Measurements from ENCODE around the gene NUP93. TPM values are rescaled to one million over a fixed set of nuclear protein-coding genes. Genes with fewer than 3 reads are reported as not detected.
"Not testable (repeated sequence)": the region's sequence is repeated elsewhere in the genome, so short reads cannot be mapped to it uniquely, and the experiment has no call there.

The NUP93 gene
- polyA plus RNA-seq, 4 donors: 14.1 to 32.1 (median 22.3) TPM

DNA sequence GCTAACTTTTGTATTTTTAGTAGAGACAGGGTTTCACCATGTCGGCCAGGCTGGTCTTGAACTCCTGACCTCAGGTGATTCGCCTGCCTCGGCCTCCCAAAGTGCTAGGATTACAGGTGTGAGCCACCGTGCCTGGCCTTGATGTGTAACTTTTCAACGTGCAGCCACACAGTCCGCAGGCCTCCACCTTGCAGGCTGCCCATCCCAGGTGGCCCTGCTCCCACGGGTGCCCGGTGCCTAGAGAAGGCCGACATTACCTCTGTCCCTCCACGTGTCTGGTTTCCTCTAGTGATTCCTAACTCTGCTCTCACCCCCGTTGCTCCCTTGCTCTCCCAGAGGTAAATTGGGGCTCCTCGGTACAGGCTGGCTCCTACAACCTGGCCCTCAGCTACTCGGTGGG is 155.0 kb downstream of the NUP93 start:
- H3K4me3 ChIP-seq (ENCODE audit: low read depth in 1 of 3, low read length in 3 of 3); H3K27ac ChIP-seq (ENCODE audit: low read depth in 1 of 3, low read length in 2 of 3); FAIRE-seq; H3K36me3 ChIP-seq (ENCODE audit: control insufficient read depth in 3 of 3, insufficient read depth in 2 of 3, low read depth in 1 of 3, low read length in 3 of 3); H3K27me3 ChIP-seq (ENCODE audit: control insufficient read depth in 3 of 3, insufficient read depth in 3 of 3, low read length in 3 of 3); H3K9me3 ChIP-seq (ENCODE audit: control insufficient read depth in 2 of 2, insufficient read depth in 1 of 2, low read depth in 1 of 2, low read length in 1 of 2); DNase-seq; H3K4me1 ChIP-seq (ENCODE audit: control insufficient read depth in 3 of 3, insufficient read depth in 2 of 3, low read depth in 1 of 3, low read length in 2 of 3): not testable (repeated sequence)
- WGBS, 3 donors: 88 to 93% (median 92%) methylated on average over 13 of the region's 13 CpGs

- no peaks in the 10 kb centered on the region for H3K4me1 ChIP-seq (ENCODE audit: control insufficient read depth in 3 of 3, insufficient read depth in 2 of 3, low read depth in 1 of 3, low read length in 2 of 3)
- no peaks in the 10 kb centered on the region for H3K27me3 ChIP-seq (ENCODE audit: control insufficient read depth in 3 of 3, insufficient read depth in 3 of 3, low read length in 3 of 3)
- no peak overlapping the region for H3K27ac ChIP-seq (ENCODE audit: low read depth in 1 of 3, low read length in 2 of 3)
- DNase-seq (no peak), FAIRE-seq (no peak)
- H3K4me3 ChIP-seq (ENCODE audit: low read depth in 1 of 3, low read length in 3 of 3): no peak overlapping the region
- no peaks in the 10 kb centered on the region for H3K36me3 ChIP-seq (ENCODE audit: control insufficient read depth in 3 of 3, insufficient read depth in 2 of 3, low read depth in 1 of 3, low read length in 3 of 3)
- 74 to 84% (median 74%) methylated on average over 9 of the region's 9 CpGs for WGBS, 3 donors
- H3K9me3 ChIP-seq (ENCODE audit: control insufficient read depth in 2 of 2, insufficient read depth in 1 of 2, low read depth in 1 of 2, low read length in 1 of 2): no peaks in the 10 kb centered on the region
Observed at GRCh38 chr16:56885446-56886162, 155.7 kb downstream of the NUP93 start.

- H3K27ac ChIP-seq (ENCODE audit: low read depth in 1 of 3, low read length in 2 of 3): no peak overlapping the region
- WGBS, 3 donors: 86 to 92% (median 92%) methylated on average over 10 to 12 of the region's 12 CpGs
- FAIRE-seq (no peak), DNase-seq (no peak)
- H3K4me3 ChIP-seq (ENCODE audit: low read depth in 1 of 3, low read length in 3 of 3): no peak overlapping the region
- H3K27me3 ChIP-seq (ENCODE audit: control insufficient read depth in 3 of 3, insufficient read depth in 3 of 3, low read length in 3 of 3): no peaks in the 10 kb centered on the region
- no peaks in the 10 kb centered on the region for H3K4me1 ChIP-seq (ENCODE audit: control insufficient read depth in 3 of 3, insufficient read depth in 2 of 3, low read depth in 1 of 3, low read length in 2 of 3)
- H3K9me3 ChIP-seq (ENCODE audit: control insufficient read depth in 2 of 2, insufficient read depth in 1 of 2, low read depth in 1 of 2, low read length in 1 of 2): no peaks in the 10 kb centered on the region
- no peaks in the 10 kb centered on the region for H3K36me3 ChIP-seq (ENCODE audit: control insufficient read depth in 3 of 3, insufficient read depth in 2 of 3, low read depth in 1 of 3, low read length in 3 of 3)
Observed at GRCh38 chr16:56886296-56886695, 156.4 kb downstream of the NUP93 start.

DNA sequence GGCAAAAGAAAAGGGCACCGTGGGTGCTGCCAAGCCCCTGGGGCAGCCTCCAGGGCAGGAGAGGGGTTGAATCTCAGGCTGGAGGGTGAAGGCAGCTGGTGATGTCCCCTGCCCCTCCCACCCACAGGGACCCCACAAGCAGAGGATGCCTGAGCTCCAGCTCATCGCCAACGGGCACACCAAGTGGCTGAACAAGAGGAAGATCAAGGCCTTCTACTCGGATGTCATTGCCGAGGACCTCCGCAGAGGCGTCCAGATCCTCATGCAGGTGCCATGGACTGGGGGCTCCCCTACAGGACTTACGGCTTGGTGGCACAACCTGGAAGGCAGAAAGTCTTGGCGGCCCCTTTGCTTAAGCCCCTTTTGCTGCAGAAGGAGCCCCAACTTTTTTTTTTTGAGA is 156.9 kb downstream of the NUP93 start:
- no peak for FAIRE-seq
- H3K4me1 ChIP-seq (ENCODE audit: control insufficient read depth in 3 of 3, insufficient read depth in 2 of 3, low read depth in 1 of 3, low read length in 2 of 3): no peaks in the 10 kb centered on the region
- 83 to 90% (median 86%) methylated on average over 9 of the region's 9 CpGs for WGBS, 3 donors

DNA sequence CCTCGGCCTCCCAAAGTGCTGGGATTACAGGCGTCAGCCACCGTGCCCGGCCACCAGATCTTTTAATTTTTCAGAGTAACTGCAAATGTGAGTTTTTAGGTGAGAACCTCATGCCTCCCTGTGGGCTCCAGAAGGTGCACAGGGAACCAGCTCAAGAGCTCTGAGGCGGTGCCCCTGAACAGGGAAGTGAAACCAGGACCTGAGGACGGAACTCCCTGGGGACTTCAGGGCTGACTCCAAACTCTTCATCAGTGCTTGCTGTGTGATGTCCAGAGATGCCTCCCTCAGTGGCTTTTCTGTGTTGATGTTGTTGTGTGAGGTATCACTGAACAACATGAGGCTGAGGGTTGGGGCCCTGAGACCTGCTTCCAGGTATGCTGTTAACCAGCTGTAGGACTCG is 158.9 kb downstream of the NUP93 start:
- H3K9me3 ChIP-seq (ENCODE audit: control insufficient read depth in 2 of 2, insufficient read depth in 1 of 2, low read depth in 1 of 2, low read length in 1 of 2): no peaks in the 10 kb centered on the region
- no peaks in the 10 kb centered on the region for H3K27me3 ChIP-seq (ENCODE audit: control insufficient read depth in 3 of 3, insufficient read depth in 3 of 3, low read length in 3 of 3)
- H3K27ac ChIP-seq (ENCODE audit: low read depth in 1 of 3, low read length in 2 of 3): no peak overlapping the region
- DNase-seq (no peak), FAIRE-seq (no peak)
- H3K4me1 ChIP-seq (ENCODE audit: control insufficient read depth in 3 of 3, insufficient read depth in 2 of 3, low read depth in 1 of 3, low read length in 2 of 3): no peaks in the 10 kb centered on the region
- WGBS, 3 donors: 88 to 92% (median 89%) methylated on average over 6 to 7 of the region's 7 CpGs
- no peak overlapping the region for H3K4me3 ChIP-seq (ENCODE audit: low read depth in 1 of 3, low read length in 3 of 3)
- no peaks in the 10 kb centered on the region for H3K36me3 ChIP-seq (ENCODE audit: control insufficient read depth in 3 of 3, insufficient read depth in 2 of 3, low read depth in 1 of 3, low read length in 3 of 3)

More for the DNA sequence above, 156.9 kb downstream of the NUP93 start:
- Histone ChIP-seq H3K27ac (ENCODE audit: low read depth in 1 of 3, low read length in 2 of 3) (no peak overlapping the region), H3K9me3 (ENCODE audit: control insufficient read depth in 2 of 2, insufficient read depth in 1 of 2, low read depth in 1 of 2, low read length in 1 of 2) (no peaks in the 10 kb centered on the region), H3K36me3 (ENCODE audit: control insufficient read depth in 3 of 3, insufficient read depth in 2 of 3, low read depth in 1 of 3, low read length in 3 of 3) (no peaks in the 10 kb centered on the region), H3K4me3 (ENCODE audit: low read depth in 1 of 3, low read length in 3 of 3) (no peak overlapping the region), H3K27me3 (ENCODE audit: control insufficient read depth in 3 of 3, insufficient read depth in 3 of 3, low read length in 3 of 3) (no peaks in the 10 kb centered on the region)
- DNase-seq: no peak

GRCh38 chr16:56889206-56889605 is 159.3 kb downstream of the NUP93 start:
- no peak for FAIRE-seq
- WGBS, 3 donors: 56 to 81% (median 70%) methylated on average over 5 of the region's 5 CpGs
- no peaks in the 10 kb centered on the region for H3K27me3 ChIP-seq (ENCODE audit: control insufficient read depth in 3 of 3, insufficient read depth in 3 of 3, low read length in 3 of 3)
- no peak overlapping the region for H3K4me3 ChIP-seq (ENCODE audit: low read depth in 1 of 3, low read length in 3 of 3)
- H3K36me3 ChIP-seq (ENCODE audit: control insufficient read depth in 3 of 3, insufficient read depth in 2 of 3, low read depth in 1 of 3, low read length in 3 of 3): no peaks in the 10 kb centered on the region
- H3K9me3 ChIP-seq (ENCODE audit: control insufficient read depth in 2 of 2, insufficient read depth in 1 of 2, low read depth in 1 of 2, low read length in 1 of 2): no peaks in the 10 kb centered on the region
- DNase-seq: no peak
- no peak overlapping the region for H3K27ac ChIP-seq (ENCODE audit: low read depth in 1 of 3, low read length in 2 of 3)
- no peaks in the 10 kb centered on the region for H3K4me1 ChIP-seq (ENCODE audit: control insufficient read depth in 3 of 3, insufficient read depth in 2 of 3, low read depth in 1 of 3, low read length in 2 of 3)

DNA sequence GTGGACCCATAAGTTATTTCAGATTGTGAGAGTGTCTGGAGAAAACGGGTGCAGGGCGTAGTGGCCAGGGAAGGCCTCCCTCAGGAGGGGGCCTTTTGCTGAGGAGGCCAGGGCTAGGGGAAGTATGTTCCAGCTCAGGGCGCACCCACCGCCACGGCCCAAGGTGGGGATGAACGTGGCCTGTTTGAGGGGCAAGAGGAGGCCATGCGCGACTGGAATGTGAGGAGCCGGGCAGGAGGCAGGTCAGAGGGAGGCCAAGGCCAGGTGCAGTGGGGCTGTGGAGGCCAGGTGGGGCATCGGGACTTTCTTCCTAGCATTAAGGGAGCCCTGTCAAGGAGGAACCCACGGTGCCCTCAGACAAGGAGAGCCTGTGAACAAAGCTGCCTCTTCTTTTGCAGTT is 161.8 kb downstream of the NUP93 start:
- Histone ChIP-seq H3K36me3 (ENCODE audit: control insufficient read depth in 3 of 3, insufficient read depth in 2 of 3, low read depth in 1 of 3, low read length in 3 of 3) (no peaks in the 10 kb centered on the region), H3K4me3 (ENCODE audit: low read depth in 1 of 3, low read length in 3 of 3) (no peak overlapping the region), H3K27ac (ENCODE audit: low read depth in 1 of 3, low read length in 2 of 3) (no peak overlapping the region), H3K4me1 (ENCODE audit: control insufficient read depth in 3 of 3, insufficient read depth in 2 of 3, low read depth in 1 of 3, low read length in 2 of 3) (no peaks in the 10 kb centered on the region), H3K27me3 (ENCODE audit: control insufficient read depth in 3 of 3, insufficient read depth in 3 of 3, low read length in 3 of 3) (no peaks in the 10 kb centered on the region), H3K9me3 (ENCODE audit: control insufficient read depth in 2 of 2, insufficient read depth in 1 of 2, low read depth in 1 of 2, low read length in 1 of 2) (no peaks in the 10 kb centered on the region)
- 77 to 81% (median 78%) methylated on average over 11 of the region's 11 CpGs for WGBS, 3 donors
- no peak for DNase-seq
- no peak for FAIRE-seq

- no peak for DNase-seq
- no peaks in the 10 kb centered on the region for H3K9me3 ChIP-seq (ENCODE audit: control insufficient read depth in 2 of 2, insufficient read depth in 1 of 2, low read depth in 1 of 2, low read length in 1 of 2)
- H3K27me3 ChIP-seq (ENCODE audit: control insufficient read depth in 3 of 3, insufficient read depth in 3 of 3, low read length in 3 of 3): no peaks in the 10 kb centered on the region
- no peak for FAIRE-seq
- 83 to 87% (median 85%) methylated on average over 11 to 14 of the region's 14 CpGs for WGBS, 3 donors
- no peaks in the 10 kb centered on the region for H3K4me1 ChIP-seq (ENCODE audit: control insufficient read depth in 3 of 3, insufficient read depth in 2 of 3, low read depth in 1 of 3, low read length in 2 of 3)
- no peaks in the 10 kb centered on the region for H3K36me3 ChIP-seq (ENCODE audit: control insufficient read depth in 3 of 3, insufficient read depth in 2 of 3, low read depth in 1 of 3, low read length in 3 of 3)
- H3K27ac ChIP-seq (ENCODE audit: low read depth in 1 of 3, low read length in 2 of 3): no peak overlapping the region
- no peak overlapping the region for H3K4me3 ChIP-seq (ENCODE audit: low read depth in 1 of 3, low read length in 3 of 3)
Observed at GRCh38 chr16:56892705-56893104, 162.8 kb downstream of the NUP93 start.

- Histone ChIP-seq H3K27me3 (ENCODE audit: control insufficient read depth in 3 of 3, insufficient read depth in 3 of 3, low read length in 3 of 3) (no peaks in the 10 kb centered on the region), H3K27ac (ENCODE audit: low read depth in 1 of 3, low read length in 2 of 3) (no peak overlapping the region), H3K4me1 (ENCODE audit: control insufficient read depth in 3 of 3, insufficient read depth in 2 of 3, low read depth in 1 of 3, low read length in 2 of 3) (no peaks in the 10 kb centered on the region), H3K9me3 (ENCODE audit: control insufficient read depth in 2 of 2, insufficient read depth in 1 of 2, low read depth in 1 of 2, low read length in 1 of 2) (no peaks in the 10 kb centered on the region), H3K36me3 (ENCODE audit: control insufficient read depth in 3 of 3, insufficient read depth in 2 of 3, low read depth in 1 of 3, low read length in 3 of 3) (no peaks in the 10 kb centered on the region), H3K4me3 (ENCODE audit: low read depth in 1 of 3, low read length in 3 of 3) (no peak overlapping the region)
- FAIRE-seq: no peak
- DNase-seq: no peak
- 88 to 91% (median 89%) methylated on average over 12 of the region's 12 CpGs for WGBS, 3 donors
Observed at GRCh38 chr16:56894331-56894917, 164.5 kb downstream of the NUP93 start.
